ENCODE results near the gene LRG1.
"Not testable (repeated sequence)": the region's sequence is repeated elsewhere in the genome, so short reads cannot be mapped to it uniquely, and the experiment has no call there.

LRG1 gene

GRCh38 chr19:4529924-4530522 lies 9.8 kb downstream of the LRG1 start:
- in situ Hi-C loops (cut with HindIII; ENCODE audit: low sequenced_read_pairs) = no loop called here

GRCh38 chr19:4528843-4529242 lies 11.0 kb downstream of the LRG1 start:
- in situ Hi-C loops (cut with HindIII; ENCODE audit: low sequenced_read_pairs) = no loop called here

GRCh38 chr19:4527377-4527776 lies 12.5 kb downstream of the LRG1 start:
- in situ Hi-C loops (cut with HindIII; ENCODE audit: low sequenced_read_pairs) = not testable (repeated sequence)

DNA sequence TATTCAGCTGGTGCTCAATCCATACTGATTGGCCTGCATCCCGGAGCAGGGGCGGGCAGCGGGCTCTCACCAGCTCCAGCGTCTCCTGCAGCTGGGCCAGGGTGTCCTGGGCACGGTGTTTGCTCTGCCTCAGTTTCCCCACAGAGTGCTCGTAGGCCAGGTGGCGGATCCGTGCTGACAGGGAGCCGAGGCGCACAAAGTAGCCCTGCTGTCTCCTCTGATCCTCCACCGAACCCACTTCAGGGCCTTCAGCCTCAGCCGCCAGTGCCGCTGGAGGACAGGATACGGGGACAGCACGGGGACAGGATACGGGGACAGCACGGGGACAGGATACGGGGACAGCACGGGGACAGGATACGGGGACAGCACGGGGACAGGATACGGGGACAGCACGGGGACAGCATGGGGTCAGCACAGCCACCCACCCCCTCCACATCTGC lies 14.3 kb downstream of the LRG1 start:
- in situ Hi-C loops (cut with HindIII; ENCODE audit: low sequenced_read_pairs) = no loop called here

GRCh38 chr19:4524808-4525562 lies 14.9 kb downstream of the LRG1 start:
- in situ Hi-C loops (cut with HindIII; ENCODE audit: low sequenced_read_pairs) = no loop called here

- in situ Hi-C loops (cut with HindIII; ENCODE audit: low sequenced_read_pairs) = no loop called here
These were observed 16.3 kb downstream of the LRG1 start for GRCh38 chr19:4523306-4524110.

GRCh38 chr19:4522291-4523002 lies 17.4 kb downstream of the LRG1 start:
- in situ Hi-C loops (cut with HindIII; ENCODE audit: low sequenced_read_pairs) = no loop called here

DNA sequence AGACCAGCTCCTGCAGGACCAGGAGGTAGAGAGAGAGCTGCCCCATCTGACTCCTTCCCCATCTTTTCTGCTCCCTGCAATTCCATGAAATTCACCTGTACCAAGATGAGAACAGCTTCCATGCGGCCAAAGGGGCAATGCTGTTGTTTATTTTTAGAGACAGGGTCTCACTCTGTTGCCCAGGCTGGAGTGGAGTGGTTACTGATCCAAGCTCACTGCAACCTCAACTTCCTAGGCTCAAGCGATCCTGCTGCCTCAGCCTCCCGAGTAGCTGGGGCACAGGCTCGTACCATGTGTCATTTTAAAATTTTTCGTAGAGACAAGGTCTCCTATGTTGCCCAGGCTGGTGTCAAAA lies 18.0 kb downstream of the LRG1 start:
- in situ Hi-C loops (cut with HindIII; ENCODE audit: low sequenced_read_pairs) = no loop called here

DNA sequence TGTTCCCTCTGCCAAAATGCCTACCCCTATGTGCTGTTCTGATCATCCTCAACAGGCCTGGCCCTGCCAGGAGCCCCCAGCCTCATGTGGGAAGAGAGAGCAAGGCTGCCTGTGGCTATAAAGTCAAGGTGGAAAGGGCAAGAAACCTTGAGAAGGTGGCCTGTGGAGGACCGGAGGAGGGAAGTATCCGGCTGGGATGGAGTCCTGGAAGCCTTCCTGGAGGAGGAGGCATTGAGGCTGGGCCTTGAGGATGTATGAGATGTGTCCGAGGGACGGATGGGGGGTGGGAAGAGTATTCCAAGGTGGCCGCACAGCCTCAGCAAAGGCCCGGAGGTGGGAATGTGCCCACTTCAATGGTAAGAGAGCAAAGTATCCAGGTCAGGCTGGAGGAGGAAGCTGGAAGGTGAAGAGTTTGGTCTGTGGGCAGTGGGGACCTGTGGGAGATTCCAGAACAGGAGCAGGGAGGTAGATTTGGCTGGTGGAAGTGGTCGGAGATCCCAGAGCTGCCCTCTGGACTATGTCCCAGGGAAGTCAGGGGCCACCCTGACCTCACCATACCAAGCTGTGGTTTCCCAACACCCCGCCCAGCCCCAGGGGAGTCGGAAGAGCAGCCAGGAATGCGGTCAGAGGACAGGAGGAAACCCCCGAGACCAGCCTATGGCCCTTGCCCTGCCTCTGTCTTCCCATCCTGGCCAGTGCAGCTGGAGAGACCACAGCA lies 18.5 kb downstream of the LRG1 start:
- in situ Hi-C loops (cut with HindIII; ENCODE audit: low sequenced_read_pairs) = no loop called here

DNA sequence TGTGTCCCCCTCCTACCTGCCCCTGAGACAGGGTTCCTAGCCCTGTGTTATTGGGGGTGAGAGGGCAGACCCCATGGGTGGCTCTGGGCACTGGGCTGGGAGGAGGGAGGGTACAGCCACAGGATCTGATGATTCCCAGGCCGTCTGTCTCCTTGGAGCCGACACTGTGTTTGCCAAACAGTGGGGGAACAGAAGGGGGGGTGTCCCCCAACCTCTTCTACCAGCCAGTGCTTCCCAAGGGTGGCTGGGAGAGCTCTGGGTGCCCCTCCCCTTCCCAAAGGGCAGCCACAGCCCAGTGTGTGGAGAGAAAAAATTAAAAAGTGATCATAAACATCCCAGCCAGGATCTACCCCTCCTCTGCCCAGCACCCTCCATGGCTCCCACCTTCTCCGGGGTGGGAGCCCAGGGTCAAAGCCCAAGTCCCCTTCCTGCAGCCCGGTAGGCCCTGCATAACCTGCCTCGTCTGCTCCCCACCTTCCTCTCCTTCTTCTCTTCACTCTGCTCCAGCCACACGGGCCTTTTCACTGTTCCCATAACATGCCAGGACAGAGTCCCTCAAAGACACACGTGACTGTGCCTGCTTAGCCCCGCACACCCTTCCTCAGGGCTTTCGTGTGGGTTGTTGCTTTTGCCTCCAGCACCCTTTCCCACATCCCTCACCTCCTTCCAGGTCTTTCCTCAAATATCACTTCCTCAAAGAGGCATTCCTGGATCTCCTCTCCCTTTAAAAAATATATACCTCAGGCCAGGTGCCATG lies 20.1 kb downstream of the LRG1 start:
- in situ Hi-C loops (cut with HindIII; ENCODE audit: low sequenced_read_pairs) = no loop called here

- in situ Hi-C loops (cut with HindIII; ENCODE audit: low sequenced_read_pairs) = no loop called here
These were observed 20.7 kb downstream of the LRG1 start for GRCh38 chr19:4519172-4519496.

GRCh38 chr19:4518345-4519171 lies 21.3 kb downstream of the LRG1 start, which contains the start of gene PLIN4:
TSS of gene PLIN4 (minus strand) at chr19:4518486. CDS start at chr19:4518272, 214 bp downstream.
- in situ Hi-C loops (cut with HindIII; ENCODE audit: low sequenced_read_pairs) = no loop called here

DNA sequence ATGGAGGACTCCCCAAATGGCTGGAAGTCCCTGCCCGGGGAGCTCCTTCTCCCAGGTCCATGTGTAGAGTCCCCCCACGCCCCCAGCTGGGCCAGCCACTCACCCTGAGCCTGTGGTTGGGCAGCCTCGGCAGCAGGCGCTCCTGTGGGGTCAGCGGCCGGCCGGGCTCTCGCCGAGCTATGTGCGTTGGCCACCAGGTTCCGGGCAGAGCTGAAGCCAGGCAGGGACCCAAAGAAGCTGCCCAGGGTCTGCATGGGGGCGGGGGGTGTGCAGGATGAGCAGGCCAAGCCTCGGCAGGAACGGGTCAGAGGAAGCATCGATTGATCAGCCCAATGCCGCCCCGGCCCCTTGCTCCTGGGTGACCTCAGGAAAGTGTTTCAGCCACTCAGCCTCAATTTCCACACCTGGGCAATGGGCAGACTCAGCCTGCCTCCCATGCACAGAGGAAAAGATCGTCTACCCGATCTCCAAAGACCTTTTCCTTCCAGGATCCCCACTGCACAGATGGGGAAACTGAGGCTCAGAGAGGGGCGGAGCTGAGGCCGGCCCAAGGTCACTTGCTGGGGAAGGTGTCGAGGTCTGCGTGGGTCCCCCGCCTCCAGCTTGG lies 22.3 kb downstream of the LRG1 start:
- in situ Hi-C loops (cut with HindIII; ENCODE audit: low sequenced_read_pairs) = no loop called here

- in situ Hi-C loops (cut with HindIII; ENCODE audit: low sequenced_read_pairs) = no loop called here
These were observed 22.9 kb downstream of the LRG1 start for GRCh38 chr19:4516939-4517300.

- in situ Hi-C loops (cut with HindIII; ENCODE audit: low sequenced_read_pairs) = no loop called here
These were observed 23.5 kb downstream of the LRG1 start for GRCh38 chr19:4516199-4516938.

- in situ Hi-C loops (cut with HindIII; ENCODE audit: low sequenced_read_pairs) = no loop called here
These were observed 24.1 kb downstream of the LRG1 start for GRCh38 chr19:4515732-4516131.

GRCh38 chr19:4513248-4513647 lies 26.6 kb downstream of the LRG1 start:
- in situ Hi-C loops (cut with HindIII; ENCODE audit: low sequenced_read_pairs) = no loop called here

DNA sequence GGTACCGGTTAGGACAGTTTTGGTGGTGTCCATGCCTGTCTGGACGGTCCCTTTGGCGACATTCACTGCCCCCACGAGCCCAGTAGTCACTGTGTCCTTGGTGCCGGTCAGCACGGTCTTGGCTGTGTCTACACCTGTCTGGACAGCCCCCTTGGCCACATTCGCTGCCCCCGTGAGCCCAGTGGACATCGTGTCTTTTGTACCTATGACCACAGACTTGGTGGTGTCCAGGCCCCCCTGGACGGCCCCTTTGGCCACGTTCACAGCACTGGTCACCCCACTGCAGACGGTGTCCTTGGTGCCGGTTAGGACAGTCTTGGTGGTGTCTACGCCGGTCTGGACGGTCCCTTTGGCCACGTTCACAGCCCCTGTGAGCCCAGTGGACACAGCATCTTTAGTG lies 27.8 kb downstream of the LRG1 start:
- in situ Hi-C loops (cut with HindIII; ENCODE audit: low sequenced_read_pairs) = no loop called here
